GM18909 (cell line): ENCODE data around the gene OSBPL8.
"Not testable (repeated sequence)": the region's sequence is repeated elsewhere in the genome, so short reads cannot be mapped to it uniquely, and the experiment has no call there.

Experiments
- ATAC-seq: cut with Tn5 transposase; IDR thresholded peaks from one replicate; pipeline ENCODE4 v1.9.1; 2021; ENCODE audit warnings: mild to moderate bottlenecking; ENCODE audit not compliant: unreplicated experiment, poor library complexity

The OSBPL8 gene

DNA sequence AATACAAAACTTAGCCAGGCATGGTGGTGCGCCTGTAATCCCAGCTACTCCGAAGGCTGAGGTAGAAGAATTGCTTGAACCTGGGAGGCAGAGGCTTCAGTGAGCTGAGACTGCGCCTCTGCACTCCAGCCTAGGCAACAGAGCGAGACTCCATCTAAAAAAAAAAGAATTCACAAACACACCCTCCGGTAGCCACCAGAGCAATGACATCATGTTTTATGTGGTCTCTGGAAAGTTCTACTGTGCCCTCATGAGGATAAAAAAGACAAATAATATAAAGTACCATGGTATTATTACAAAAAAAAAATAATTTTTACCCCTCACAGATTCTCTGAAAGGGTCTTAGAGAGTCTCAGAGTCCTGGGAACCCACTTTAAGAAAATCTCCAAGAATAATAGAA lies 81.5 kb downstream of the OSBPL8 start:
- no peak for ATAC-seq

DNA sequence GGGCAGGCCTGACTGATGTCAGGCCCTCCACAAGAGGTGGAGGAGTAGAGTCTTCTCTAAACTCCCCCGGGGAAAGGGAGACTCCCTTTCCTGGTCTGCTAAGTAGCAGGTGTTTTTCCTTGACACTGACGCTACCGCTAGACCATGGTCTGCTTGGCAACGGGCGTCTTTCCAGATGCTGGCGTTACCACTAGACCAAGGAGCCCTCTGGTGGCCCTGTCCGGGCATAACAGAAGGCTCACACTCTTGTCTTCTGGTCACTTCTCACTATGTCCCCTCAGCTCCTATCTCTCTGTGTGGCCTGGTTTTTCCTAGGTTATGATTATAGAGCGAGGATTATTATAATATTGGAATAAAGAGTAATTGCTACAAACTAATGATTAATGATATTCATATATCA lies 86.7 kb downstream of the OSBPL8 start:
- not testable (repeated sequence) for ATAC-seq

- no peak for ATAC-seq
These were observed 88.0 kb downstream of the OSBPL8 start for GRCh38 chr12:76471579-76471978.

- ATAC-seq, result peak; percentile 92
These were observed 89.3 kb downstream of the OSBPL8 start for GRCh38 chr12:76470028-76470939.

DNA sequence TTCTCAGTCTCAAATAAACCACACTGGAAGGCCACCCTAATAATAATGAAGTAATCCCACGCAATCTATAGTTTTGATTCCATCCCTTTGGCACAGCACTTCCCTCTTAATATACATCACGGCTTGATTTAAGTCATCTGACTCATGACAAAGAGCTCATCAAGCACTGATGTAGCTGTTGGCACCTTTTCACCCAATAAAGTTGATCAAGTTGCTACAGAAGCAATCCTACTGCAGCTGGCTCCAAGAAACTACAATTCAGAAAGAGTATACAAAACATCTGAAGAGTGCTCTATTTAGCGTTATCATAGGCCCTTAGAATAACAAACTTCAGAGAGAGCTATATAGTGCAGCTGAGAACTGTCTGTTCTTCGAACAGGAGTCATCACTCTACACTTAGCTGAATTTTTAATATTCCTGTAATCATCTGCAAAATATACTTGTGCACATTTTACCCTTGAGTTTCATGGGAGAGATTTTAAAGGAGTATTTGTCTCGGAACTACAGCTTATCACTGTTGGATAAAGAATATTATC lies 94.9 kb downstream of the OSBPL8 start:
- no peak for ATAC-seq

DNA sequence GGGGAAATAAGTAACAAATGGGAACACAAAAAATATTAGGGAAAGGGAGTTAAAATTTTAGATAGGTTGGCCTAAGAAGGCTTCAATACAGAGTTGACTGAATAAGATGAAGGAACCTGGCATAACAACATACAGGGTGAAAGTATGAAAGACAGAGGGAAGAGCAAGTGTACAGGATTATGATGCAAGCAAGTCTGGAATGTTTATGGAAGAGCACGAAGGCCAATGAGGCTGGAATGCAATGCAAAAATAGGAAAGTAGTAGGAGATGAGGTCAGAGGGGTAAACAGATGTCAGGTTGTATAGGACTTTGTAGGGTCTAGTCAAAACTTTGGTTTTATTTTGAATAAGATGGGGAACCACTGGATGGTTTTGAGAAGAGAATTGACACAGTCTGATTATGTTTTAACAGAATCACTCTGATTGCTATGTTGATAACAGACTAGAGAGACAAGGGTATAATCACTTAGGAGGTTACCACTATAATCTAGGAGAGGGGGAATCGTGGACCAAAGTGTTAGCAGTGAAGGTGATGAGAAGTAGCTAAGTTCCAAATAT lies 96.8 kb downstream of the OSBPL8 start:
- peak; percentile 61 for ATAC-seq

DNA sequence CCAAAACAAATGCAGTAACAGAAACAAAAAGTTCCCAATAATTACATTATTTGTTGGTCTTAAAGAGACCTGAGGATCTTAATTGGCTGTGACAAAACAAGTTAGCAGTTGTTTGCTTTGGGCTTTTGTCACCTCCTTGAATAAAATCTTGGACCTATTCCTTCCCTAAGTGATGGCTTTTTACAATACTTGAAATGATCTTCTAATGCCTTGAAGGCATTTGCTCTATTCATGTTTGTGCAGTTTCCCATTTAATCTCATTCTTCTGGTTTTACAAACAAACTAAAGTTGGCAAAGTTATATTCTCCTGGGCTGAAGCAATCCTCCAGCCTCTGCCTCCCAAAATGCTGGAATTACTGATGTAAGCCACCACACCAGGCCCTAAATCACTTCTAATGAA lies 98.8 kb downstream of the OSBPL8 start:
- no peak for ATAC-seq

GRCh38 chr12:76457818-76458217 lies 101.8 kb downstream of the OSBPL8 start:
- ATAC-seq, result no peak

DNA sequence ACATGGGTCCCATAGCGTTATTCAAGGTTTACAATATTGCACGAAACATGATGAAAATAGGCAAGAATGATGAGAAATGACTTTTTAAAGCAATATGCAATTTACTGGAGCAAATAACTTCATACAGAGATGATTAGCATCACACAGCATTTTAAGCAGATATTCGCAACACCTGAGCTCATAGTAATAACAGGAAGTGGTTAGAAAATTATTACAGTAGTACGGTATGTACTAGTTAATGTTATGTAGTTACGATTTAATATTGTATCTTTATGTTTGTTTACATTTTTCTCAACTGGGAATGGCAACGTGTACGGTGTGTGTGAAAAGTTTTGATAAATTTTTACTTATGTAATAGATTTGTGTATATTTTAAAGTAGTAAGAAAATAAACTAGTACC lies 102.6 kb downstream of the OSBPL8 start:
- no peak for ATAC-seq

DNA sequence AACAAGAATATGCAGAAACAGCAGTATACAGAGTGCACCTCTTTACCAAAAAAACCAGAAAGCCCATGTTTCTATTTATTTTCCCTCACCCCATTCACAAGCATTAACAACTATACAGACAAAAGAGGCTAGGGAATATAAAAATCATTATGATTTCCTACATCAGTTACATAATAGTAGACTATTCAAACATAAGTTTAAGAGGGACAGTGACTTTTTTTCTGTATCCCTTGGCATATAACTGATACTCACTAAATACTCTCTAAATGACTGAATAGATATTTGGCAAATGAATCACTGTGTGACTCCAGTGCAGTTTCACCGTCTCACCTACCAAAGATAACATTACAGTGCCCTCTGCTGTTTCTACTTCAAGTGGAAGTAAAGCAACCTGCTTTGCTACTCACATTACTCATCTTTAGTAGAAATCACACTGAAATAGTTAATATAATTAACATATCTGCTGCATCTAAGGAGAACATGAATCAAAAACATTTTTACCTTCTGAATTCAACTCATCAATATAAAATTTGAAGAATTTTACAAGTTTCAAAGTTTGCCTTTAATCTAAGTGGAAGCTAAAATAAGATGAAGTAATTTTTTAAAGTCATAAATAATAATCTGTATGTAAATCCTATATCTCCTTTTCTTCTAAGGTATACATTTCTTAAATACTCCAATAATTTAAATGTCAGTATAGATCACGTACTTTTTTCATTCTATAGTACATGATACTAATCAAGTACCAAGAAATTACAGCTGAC lies 103.8 kb downstream of the OSBPL8 start:
- ATAC-seq, result peak; percentile 93

DNA sequence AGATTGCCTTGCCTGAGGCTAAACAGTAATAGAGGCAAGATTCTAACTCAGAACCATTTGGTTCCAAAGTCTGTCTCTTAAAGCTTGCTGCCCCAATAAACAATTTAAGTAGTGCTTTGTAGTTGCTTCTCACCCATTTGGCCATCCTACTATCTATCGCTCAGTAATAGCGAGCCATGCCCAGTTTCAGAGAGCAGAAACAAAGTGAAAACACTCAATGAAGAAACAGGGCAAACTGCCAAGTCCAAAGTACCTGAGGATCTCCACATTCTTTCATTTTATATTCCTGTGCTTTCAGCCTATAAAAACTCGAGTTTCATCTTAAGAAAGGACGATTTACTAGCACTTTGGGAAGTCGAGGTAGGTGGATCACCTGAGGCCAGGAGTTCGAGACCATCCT lies 108.0 kb downstream of the OSBPL8 start:
- ATAC-seq, result no peak

DNA sequence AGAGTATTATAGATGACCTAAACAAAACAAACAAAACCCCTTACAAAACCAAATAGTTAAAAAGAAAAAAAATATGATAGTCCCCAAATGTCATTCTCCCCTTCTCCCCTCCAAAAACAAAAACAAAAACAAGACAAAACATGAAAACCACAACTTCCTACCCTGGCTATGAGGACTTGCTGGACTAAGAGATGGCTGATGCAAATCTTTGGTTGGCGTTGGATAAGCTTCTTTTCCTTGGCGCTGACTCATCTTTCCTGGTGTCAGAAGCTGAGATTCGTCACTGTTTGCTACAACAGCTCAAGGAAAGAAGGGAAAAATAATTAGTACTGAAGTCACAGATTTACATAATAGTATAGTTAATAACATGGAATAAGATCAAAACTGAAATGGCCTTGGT lies 108.9 kb downstream of the OSBPL8 start:
- ATAC-seq, result no peak

DNA sequence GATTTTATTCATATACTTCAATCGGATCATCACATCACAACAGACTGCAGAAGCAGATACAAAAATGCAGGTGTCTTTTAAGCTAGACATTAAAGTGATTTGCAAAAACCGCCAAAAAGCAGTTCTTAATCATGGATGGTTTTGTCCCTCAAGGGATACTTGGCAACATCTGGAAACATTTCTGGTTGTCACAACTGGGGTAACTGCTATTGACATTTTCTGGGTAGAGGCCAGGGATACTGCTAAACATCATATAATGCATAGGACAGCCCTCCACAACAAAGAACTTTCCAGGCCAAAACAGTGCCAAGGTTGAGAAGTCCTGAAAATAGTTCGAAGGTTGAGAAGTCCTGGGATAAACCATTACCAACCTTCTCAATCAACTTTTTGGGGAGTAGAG lies 109.6 kb downstream of the OSBPL8 start:
- no peak for ATAC-seq

DNA sequence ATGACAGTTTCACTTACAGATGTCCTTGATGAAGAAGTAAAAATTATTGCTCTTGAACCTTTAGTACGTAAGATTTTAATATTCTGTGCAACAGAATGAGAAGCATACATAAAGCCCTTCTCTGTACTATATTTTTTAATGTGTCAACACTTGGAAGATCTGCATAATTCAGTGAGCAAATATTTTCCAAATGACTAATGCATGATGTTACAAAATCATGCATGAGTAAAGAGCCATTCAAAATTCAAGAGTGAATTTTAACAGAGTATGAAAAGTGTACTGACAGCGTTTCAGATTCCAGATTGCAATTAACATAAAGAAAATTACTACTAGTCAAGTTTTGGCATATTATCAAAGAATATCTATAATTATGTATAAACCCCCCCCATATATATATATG lies 110.0 kb downstream of the OSBPL8 start:
- no peak for ATAC-seq

- ATAC-seq, result no peak
These were observed 110.6 kb downstream of the OSBPL8 start for GRCh38 chr12:76449016-76449415.

DNA sequence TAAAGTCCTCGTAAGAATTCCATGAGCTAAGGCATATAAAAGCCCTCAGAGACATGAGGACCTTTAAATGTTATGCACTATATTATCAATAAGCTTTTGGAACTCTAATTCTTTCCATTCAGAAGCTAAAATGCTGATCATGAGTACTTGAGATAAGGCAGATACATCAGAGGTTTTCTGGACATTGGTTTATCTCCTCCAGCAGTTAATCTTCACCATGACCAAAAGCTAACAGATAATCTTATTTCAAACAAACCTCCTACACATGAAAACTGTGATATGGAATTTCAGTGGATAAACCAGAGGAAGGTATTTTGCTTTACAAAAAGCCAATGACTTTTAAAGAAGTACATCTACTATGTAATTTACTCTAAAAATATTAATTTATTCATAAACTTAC lies 113.5 kb downstream of the OSBPL8 start:
- ATAC-seq, result no peak

GRCh38 chr12:76445462-76445861 lies 114.1 kb downstream of the OSBPL8 start:
- no peak for ATAC-seq

DNA sequence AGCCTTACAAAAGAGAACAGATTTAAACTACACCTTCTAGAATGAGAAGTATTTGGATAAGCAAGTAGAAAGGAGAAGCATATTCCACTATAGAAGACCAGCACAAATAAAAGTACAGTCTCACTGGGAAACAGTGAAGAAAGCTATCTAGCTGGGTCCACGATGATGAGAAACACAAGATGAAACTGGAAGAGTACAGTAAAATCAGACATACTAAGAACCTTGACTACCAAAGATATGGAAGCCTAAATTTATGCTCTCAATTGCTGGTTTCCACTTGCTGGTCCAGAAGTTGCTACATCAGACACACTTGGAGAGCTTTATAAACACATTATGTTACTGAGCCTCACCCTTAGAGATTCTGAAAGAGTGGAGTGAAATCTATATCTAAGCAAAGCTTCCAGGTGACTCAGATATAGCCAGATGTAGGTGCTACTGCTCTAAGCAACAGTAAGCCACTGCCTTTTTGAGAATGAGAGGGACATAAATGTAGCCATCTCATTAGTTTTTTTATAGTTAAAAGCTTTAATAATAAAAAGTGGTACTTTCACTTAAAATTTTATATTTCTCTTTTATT lies 115.1 kb downstream of the OSBPL8 start:
- ATAC-seq, result no peak

- ATAC-seq, result no peak
These were observed 118.6 kb downstream of the OSBPL8 start for GRCh38 chr12:76441016-76441415.

- no peak for ATAC-seq
These were observed 126.8 kb downstream of the OSBPL8 start for GRCh38 chr12:76432733-76433132.

DNA sequence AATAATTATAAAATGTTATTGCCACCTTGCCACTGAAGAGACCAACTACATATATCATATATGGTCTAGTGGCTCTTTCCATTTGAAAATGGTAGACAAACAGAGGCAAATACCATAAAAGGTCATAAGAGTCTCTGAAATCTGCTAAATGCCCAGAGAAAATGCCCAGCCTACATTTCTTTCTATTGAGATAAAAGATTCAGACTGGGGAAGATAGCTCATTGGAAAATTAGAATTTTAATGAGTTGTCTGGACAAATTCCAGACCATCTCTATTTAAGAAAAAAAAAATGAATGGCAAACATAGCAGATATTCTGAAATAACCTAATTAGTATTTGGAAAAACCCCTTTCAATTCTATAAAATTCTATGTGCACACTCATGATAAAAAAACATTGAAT lies 131.5 kb downstream of the OSBPL8 start:
- ATAC-seq, result no peak
